HT-29 (cell line): ENCODE data around the gene EGLN2. TPM values are rescaled to one million over a fixed set of nuclear protein-coding genes. Genes with fewer than 3 reads are reported as not detected.
"Not testable (repeated sequence)": the region's sequence is repeated elsewhere in the genome, so short reads cannot be mapped to it uniquely, and the experiment has no call there.

ENCODE experiments used
- DNase-seq: peaks from one replicate; pipeline ENCODE4 v3.0.0-alpha.2; 2015; ENCODE audit warnings: low spot score
- total RNA-seq: library from RNA; depleted of rRNA; stranded (reverse); fragments of >200 nt; shearing (Covaris generic); gene quantifications from 2 replicates; pipeline ENCODE4 v1.2.3, GENCODE V29; 2014; rRNA removed

EGLN2 gene
- total RNA-seq: 258 and 264 TPM in 2 replicates

GRCh38 chr19:40798683-40799557 lies at the start of gene EGLN2:
Gene EGLN2, plus strand, starts transcription at chr19:40799191. Its CDS starts 1,382 bp downstream, at chr19:40800573.
- DNase-seq: peak; percentile 100

GRCh38 chr19:40750058-40750873 lies 48.7 kb upstream of the EGLN2 start, which contains the start of gene ACTMAP:
Gene ACTMAP, minus strand, starts transcription at chr19:40750477. Its CDS starts 674 bp downstream, at chr19:40749803.
- peak; percentile 100 for DNase-seq

GRCh38 chr19:40750874-40751537 lies 48.0 kb upstream of the EGLN2 start, which contains the start of gene SNRPA:
Gene SNRPA, plus strand, starts transcription at chr19:40751203. Its CDS starts 206 bp downstream, at chr19:40751409.
- DNase-seq: peak; percentile 100

- DNase-seq: no peak
Observed at GRCh38 chr19:40752257-40752781, 46.7 kb upstream of the EGLN2 start.

- peak; percentile 82 for DNase-seq
Observed at GRCh38 chr19:40754611-40755247, 44.3 kb upstream of the EGLN2 start.

GRCh38 chr19:40755248-40755624 lies 43.8 kb upstream of the EGLN2 start:
- DNase-seq: no peak

- no peak for DNase-seq
Observed at GRCh38 chr19:40755791-40756190, 43.2 kb upstream of the EGLN2 start.

- DNase-seq: no peak
Observed at GRCh38 chr19:40756502-40757110, 42.4 kb upstream of the EGLN2 start.

GRCh38 chr19:40758491-40758890 lies 40.5 kb upstream of the EGLN2 start:
- DNase-seq: no peak

- DNase-seq: no peak
Observed at GRCh38 chr19:40759352-40759751, 39.6 kb upstream of the EGLN2 start.

- no peak for DNase-seq
Observed at GRCh38 chr19:40762754-40763470, 36.1 kb upstream of the EGLN2 start.

GRCh38 chr19:40763526-40763925 lies 35.5 kb upstream of the EGLN2 start:
- DNase-seq: no peak

- no peak for DNase-seq
Observed at GRCh38 chr19:40763963-40764362, 35.0 kb upstream of the EGLN2 start.

GRCh38 chr19:40766385-40766784 lies 32.6 kb upstream of the EGLN2 start:
- DNase-seq: not testable (repeated sequence)

- no peak for DNase-seq
Observed at GRCh38 chr19:40768869-40769268, 30.1 kb upstream of the EGLN2 start.

GRCh38 chr19:40771101-40771862 lies 27.7 kb upstream of the EGLN2 start:
- peak; percentile 58 for DNase-seq

- peak; percentile 81 for DNase-seq
Observed at GRCh38 chr19:40774916-40775631, 23.9 kb upstream of the EGLN2 start, which contains the start of gene MIA. Gene MIA, plus strand, starts transcription at chr19:40775521. Its CDS starts 22 bp downstream, at chr19:40775543.

GRCh38 chr19:40775632-40776022 lies 23.4 kb upstream of the EGLN2 start:
- DNase-seq: no peak
